GM15510 (cell line): ENCODE results near the gene RTL10.

Source experiments
- POLR2A ChIP-seq: IDR thresholded peaks from 3 replicates; pipeline ENCODE4 v1.6.1; 2011; ENCODE audit warnings: borderline replicate concordance; ENCODE audit not compliant: insufficient read length; ENCODE audit errors: extremely low read depth

The RTL10 gene

DNA sequence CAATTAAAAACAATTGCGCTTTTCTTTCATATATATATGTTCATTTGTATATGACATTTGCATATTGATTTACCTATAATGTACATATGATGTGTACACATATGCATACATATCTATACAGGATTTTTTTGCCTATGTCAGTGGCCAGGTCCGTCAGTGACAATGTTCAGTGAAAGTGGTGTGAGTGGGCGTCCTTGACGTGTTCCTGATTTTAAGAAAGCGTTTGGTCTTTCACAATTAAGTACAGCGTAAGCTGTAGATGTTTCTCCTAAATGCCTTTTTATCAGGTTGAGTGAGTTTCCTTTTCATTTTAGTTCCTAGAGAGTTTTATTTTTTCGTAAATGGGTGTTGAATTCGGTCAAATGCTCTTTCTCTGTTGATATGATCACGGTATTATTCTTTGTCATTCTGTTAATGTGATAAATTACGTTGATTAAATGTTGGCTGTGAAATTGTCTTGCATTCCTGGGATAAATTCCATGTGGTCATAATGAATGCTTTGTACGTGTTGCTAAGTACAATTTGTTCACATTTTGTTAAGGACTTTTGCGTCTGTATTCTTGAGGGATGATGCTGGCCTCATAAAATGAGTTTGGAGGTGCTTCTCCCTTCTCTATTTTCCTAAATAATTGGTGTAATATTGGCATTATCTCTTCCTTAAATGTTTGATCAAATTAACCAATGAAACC, 10.6 kb upstream of the RTL10 start:
- no peak for TF ChIP-seq POLR2A

DNA sequence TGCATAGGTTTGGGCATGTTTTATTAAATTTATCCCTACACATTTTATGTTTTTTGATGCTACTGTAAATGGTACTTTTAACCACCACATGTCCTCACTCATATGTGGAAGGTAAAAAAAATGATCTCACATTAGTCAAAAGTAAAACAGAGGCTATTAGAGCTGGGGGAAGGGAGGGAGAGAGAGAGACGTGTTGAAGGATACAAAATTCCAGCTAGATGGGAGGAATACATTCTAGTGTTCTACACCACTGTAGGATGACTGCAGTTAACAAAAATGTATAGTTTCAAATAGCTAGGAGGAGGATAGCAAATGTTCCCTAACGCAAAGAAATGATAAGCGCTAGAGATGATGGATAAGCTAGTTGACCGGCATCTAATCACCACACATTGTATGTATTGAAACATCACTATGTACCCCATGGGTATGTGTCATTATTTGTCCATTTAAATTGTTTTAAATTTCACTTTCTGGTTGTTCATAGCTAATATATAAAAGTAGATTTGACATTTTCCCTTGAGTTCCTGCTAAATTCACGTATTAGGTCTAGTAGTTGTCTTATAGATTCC, 9.9 kb upstream of the RTL10 start:
- TF ChIP-seq POLR2A = no peak

DNA sequence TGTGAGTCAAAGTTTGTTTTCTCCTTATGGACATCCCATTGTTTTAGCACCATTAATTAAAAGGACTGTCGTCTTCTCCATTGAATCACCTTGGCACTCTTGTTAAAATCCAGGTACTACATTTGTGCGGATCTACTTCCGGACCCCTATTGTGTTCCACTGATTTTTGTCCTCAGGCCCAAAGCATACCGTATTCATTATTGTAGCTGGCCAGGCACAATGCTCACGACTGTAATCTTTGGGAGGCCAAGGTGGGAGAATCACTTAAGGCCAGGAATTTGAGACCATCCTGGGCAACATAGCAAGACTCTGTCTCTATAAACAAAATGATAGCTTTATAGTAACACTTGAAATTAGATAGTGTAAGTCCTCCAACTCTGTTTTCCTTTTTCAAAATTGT, 8.9 kb upstream of the RTL10 start:
- TF ChIP-seq POLR2A = no peak

DNA sequence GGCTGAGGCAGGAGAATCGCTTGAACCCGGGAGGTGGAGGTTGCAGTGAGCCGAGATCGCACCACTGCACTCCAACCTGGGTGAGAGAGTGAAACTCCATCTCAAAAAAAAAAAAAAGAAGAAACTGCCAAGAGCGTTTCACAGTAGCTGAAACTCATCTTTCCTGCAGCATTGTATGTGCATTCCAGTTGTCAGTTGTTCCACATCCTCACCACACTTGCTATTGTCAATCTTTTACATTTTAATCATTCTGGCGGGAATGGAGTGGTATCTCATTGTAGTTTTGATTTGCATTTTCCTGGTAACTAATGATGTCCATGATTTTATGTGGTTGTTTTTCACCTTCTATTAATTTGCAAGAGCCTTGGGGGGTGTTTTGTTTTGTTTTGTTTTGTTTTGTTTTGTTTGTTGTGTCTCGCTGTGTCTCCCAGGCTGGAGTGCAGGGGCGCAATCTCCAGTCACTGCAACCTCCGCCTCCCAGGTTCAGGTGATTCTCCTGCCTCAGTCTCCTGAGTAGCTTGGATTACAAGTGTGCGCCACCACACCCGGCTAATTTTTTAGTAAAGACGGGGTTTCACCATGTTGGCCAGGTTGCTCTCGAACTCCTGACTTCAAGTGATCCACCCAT, 8.1 kb upstream of the RTL10 start:
- no peak for TF ChIP-seq POLR2A

DNA sequence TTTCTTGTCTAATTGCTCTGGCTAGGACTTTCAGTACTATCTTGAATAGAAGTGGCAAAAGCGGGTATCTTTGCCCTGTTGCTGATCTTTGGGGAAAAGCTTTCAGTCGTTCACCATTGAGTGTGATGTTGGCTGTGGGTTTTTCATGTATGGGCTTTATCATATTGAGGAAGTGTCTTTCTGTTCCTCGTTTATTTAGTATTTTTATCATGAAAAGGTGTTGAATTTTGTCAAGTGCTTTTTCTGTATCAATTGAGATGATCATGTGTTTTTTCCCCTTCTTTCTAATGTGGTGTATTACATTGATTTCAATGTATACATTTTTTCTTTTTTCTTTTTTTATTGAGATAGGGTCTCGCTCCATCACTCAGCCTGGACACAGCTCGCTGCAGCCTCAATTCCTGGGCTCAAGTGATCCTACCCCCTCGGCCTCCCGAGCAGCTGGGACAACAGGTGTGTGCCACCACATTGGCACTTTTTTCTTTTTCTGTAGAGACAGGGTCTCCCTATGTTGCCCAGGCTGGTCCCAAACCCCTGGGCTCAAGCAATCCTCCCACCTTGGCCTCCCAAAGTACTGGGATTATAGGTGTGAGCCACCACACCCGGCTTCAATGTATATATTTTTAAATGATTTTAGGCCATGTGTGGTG, 5.3 kb upstream of the RTL10 start:
- no peak for TF ChIP-seq POLR2A

DNA sequence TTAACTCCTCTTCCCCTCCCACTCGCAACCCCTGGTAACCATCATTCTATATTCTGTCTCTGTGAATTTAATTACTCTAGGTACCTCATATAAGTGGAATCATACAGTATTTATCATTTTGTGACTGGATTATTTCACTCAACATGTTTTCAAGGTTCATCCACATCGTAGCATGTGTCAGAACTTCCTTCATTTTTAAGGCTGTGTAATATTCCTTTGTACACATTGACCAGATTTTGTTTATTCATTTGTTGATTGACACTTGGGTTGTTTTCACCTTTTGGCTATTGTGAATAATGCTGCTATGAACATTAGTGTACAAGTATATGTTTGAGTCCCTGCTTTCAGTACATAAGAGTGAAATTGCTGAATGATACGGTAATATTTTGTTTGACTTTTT, 2.7 kb upstream of the RTL10 start:
- no peak for TF ChIP-seq POLR2A

DNA sequence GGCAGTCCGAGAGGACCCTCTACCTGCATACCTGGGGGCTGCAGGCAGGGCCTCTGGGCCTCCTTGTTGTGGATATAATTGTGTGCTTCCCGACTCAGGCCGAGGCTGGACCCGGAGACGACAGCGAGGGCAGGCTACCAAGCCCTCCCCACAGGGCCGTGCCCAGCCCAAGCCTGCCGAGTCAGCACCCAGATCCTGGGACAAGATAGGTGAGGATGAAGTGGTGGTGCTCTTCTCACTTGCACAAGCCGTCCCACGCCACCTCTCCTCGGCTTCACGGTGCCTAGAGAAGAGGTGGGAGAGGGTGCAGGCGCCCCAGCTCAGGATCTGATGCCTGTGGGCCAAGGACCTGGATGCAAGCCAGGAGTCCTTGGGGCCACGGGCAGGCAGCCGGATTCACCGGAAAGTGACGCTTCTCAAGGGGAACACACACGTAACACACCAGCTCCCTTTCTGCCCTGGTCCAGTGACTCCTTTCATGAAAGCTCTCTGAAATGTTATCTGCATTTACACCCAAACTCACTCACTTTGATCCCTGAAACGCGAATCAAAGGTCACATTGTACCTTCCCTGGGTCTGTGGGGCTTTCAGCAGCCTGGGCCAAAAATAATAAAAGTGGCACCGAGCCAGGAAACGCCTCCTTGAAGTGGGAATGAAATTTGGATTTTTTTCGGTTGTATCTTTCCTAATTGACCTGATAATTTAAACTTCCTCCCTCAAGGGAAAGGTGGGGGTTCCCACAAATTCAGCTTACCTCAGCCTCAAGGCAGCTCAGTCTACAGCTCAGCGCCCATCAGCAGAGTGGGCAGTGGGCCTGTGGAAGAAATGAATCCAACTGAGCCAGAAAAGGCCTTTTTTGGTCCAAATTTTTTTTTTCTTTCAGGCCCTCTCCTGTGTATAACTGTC, 1.1 kb upstream of the RTL10 start:
- peak; percentile 41 for TF ChIP-seq POLR2A

DNA sequence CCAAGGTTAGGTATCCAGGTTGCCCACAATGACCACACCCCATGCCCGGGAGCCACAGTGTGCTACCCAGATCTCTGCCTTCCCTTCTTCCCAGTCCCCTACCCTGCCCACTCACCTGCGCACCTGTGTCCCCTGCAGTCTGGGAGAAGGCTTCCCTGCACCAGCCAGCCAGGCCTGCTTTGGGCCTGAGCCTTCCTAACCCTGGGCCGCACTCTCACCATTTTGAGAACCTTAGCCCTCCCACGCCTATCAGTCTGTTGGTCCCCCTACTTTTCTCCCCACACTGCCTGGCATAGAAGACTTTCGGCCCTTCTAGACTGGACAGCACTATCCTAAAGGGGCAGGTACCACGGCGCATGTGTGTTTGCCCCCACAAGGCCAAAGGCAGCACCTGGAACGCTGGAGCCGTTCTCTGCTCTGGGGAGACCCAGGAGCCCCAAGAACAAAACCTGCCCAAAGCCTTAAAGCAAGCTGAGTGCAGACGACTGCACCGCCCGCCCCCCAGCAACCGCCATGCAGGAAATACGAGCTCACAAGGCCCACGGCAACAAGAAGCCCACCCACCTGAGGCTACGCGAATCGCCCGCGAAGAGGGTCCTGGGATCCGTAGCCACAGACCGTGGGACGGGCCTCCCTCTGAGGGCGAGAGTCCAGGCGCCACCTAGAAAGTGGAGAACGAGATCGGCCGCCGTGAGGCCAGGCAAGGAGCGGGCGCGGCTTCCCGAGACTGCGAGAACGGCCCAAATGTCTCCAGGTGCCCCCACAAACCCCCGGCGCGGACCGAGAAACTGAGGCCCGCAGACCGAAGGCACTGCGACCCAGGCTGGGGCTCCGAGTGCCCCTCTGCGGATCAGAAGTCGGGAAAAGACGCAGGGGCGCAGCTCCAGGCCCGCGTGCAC, 546 bp downstream of the RTL10 start:
- no peak for TF ChIP-seq POLR2A

DNA sequence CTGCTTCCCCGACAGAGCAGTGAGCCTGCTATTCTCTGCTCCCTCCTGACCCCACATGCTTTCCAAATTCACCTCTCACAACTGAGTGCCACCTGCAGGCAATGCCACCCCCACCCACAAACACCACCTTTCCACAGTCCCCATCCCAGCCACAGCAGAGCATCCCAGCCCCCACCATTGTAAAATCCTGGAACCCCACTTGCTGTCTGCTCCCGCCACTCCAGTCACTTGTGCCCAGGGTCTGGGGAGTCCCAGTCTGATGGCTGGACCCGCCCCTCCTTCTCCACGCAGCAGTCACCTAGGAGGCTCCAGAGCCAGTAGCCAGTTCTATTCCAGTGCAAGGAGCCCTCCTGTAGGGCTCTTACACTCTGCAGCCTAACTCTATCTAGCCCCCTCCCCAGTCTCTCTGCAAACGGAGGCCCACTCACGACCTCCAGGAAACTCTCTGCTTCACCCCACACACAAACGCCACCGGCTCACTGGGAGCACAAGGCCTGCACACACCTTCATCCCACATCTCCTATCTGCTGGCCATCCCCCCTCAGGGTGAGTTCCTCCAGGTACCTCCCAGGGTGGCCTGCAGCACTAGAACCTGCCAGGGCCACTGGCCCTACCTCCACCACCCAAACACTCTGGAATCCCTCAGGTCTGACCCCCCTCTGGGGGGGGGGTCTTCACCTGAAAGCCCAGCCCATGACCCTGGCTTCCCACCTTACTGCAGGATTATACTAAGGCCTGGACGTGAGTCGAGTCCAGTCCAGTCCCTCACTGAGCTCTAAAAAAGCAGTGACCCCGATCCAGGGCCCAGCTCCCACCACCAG, 1.4 kb downstream of the RTL10 start:
- TF ChIP-seq POLR2A = no peak

DNA sequence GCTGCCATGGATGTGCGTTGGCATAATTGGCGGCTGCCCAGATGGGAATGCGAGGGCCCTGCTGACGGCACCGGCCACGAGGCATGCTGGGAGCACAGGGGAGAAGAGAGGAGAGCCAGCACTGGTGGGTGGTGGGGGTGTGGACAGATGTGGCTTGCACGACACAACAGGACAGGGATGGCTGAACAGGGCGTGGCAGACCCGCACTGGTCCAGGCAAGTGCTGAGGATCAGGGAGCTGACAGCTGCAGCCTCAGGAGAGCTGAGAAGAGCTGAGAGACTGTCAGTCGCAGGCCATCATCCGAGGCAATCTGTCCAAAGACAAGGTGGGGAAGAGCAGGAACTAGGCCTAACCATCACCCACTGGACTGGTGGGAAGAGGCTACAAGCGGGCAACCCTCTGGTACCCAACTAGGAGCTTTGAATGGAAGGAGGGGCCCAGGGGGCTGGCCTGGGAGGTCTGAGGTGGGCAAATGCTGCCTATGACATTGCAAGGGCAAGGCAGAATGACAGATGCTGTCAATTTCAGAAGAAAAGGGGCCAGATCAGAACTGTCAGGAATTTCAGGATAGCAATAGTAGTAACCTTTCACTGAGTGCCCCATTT, 2.4 kb downstream of the RTL10 start:
- TF ChIP-seq POLR2A = no peak

DNA sequence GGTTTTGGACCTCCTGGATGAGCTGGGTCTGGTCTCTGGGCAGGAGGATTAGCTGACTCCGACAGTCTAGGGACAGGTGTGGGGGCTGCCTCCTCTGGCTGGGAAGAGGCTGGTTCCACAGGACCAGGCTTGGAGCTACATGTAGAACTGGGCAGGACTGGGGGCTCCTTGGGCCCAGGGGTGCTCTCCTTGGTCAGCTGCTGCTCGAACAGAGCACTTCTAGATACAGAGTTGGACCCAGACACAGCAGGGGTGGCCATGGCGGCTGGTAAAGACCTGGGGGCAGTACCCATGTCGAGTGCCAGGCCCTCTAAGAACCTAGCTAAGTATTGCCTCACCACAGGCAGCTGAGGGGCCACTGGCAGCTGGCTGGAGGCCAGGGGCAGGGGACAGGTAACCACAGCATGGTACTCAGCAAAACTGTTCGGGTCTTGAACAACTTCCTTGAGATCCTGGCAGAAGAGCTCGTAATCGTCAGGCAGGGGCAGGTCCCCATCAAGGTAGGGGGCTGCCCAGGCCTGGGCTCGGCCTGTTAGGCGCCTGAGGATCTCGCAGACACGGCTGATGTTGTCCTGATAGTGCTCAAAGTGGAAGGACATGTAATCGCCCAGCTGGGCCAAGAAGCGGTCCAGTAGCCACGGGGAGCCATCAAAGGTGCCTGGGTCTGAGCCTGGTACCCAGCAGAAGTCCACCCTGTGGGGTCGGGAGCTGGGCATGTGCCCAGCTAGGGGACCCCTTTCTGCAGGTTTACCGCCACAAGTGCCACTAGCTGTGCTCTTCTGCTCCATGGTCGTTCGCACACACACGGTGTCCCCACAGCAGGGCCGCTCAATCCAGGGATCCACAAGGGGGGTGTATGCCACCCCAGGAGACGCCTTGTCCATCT, 3.1 kb downstream of the RTL10 start:
- TF ChIP-seq POLR2A = no peak

DNA sequence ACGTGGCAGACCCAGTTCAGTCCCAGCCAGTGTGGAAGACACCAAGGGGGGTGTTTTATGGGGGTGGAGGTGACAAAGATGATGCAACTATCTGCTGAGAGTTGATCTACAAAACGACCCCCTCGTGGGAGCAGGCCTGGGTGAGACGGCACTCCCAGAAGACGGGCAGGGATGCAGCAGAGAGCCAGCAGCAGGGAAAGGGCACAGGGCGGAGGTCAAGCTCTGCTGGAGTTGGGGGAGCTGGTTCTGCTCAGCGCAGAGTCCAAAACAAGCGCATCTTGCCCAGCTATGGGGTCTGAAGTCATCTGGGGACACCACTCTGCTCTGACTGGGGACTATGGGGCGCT, 3.9 kb downstream of the RTL10 start:
- TF ChIP-seq POLR2A = no peak
